Measurements from ENCODE around the gene RELN. TPM values are rescaled to one million over a fixed set of nuclear protein-coding genes. Genes with fewer than 3 reads are reported as not detected.

Gene RELN
- total and polyA plus RNA-seq, 9 of the 15 experiments (the other 6 are each of a cell fraction or from before 2014, with no cell fraction given) = 12.9 to 43.2 (median 18.1) TPM

DNA sequence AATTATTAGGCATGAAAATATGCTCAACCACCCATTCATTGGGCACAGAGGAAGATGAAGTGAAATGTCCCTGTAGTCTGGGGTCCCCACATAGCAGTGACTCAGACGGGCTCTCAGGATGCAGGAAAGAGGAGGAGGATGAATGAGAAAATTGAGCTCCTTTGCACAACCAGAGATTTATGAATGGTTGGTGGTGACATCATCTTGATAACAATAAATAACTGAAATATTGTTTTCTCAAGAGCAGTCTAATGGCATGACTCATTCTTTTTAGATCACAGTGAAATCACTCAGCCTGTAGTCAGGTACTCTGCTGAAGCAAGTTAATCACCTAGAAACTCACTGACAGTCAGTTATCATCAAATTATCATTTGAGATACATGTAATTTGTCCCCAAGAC, 254.1 kb downstream of the RELN start (continued):
- TF ChIP-seq ZKSCAN1 (IDR thresholded peaks at IDR 0.05; ENCODE audit: low read depth, low read length) (no peak), ERF (CRISPR knock-in tag; IDR thresholded peaks at IDR 0.05) (no peak), MAFF (IDR thresholded peaks at IDR 0.05; ENCODE audit: low read length) (no peak), SMARCE1 (IDR thresholded peaks at IDR 0.05) (no peak), DMBX1 (CRISPR knock-in tag; IDR thresholded peaks at IDR 0.05; ENCODE audit: borderline replicate concordance) (no peak), ATF1 (CRISPR knock-in tag; IDR thresholded peaks at IDR 0.05) (no peak), ATF1 (tag; IDR thresholded peaks at IDR 0.05) (no peak), STAT5B (CRISPR knock-in tag; IDR thresholded peaks at IDR 0.05) (no peak)
- TF ChIP-seq, protein P1, sequence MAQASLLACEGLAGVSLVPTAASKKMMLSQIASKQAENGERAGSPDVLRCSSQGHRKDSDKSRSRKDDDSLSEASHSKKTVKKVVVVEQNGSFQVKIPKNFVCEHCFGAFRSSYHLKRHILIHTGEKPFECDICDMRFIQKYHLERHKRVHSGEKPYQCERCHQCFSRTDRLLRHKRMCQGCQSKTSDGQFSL (CRISPR knock-in tag; IDR thresholded peaks at IDR 0.05) = no peak
- TF ChIP-seq, protein P1 (tag; IDR thresholded peaks at IDR 0.05) = no peak

DNA sequence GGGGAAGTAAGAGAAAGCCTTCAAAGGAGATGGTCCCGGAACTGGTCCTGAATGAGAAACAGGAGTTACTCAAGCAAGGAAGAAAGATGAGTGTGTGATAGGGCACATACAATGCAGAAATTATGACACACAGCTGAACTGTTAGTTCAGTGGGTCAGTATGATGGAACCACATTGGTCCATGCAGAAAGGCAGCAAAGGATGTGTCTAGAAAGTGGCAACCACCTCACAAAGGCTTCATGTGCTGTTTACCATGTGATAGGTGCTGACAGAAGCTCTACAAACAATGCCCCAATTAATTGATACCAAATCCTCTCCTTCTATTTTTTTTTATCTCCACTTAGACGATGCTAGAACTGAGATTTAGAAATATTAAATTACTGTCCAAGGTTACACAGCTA, 258.3 kb downstream of the RELN start:
- no peak overlapping the region for H3K9ac ChIP-seq (ENCODE audit: insufficient read depth in 1 of 2, low read depth in 2 of 2, low read length in 2 of 2)
- no peak for DNase-seq (ENCODE audit: extremely low read depth in 1 of 4, low spot score in 3 of 4)
- no peak for ATAC-seq
- no peak overlapping the region for H3K4me2 ChIP-seq (ENCODE audit: insufficient read depth, low read length)
- no TSS peak for BruUV-seq (replicated peaks)
- H3K4me1 ChIP-seq (replicated peaks in 1 of 2; ENCODE audit: control insufficient read depth in 2 of 2, insufficient read depth in 2 of 2, low read length in 2 of 2) = no peaks in the 10 kb centered on the region
- H3K27ac ChIP-seq (ENCODE audit: extremely low read depth, low read depth, low read length) = no peak overlapping the region
- H3K27me3 ChIP-seq (ENCODE audit: control insufficient read depth in 2 of 2, insufficient read depth in 2 of 2, low read length in 2 of 2) = no peaks in the 10 kb centered on the region
- CTCF ChIA-PET (ENCODE audit: low intra/inter-chr PET ratio) = no interaction called here
- H3K9me3 ChIP-seq (replicated peaks; ENCODE audit: control insufficient read depth, insufficient read depth, low read depth, low read length) = no peaks in the 10 kb centered on the region
- H3K9me1 ChIP-seq (ENCODE audit: control insufficient read depth, insufficient read depth, low read length) = no peaks in the 10 kb centered on the region
- TF ChIP-seq NCOA2 (IDR thresholded peaks at IDR 0.05; ENCODE audit: partially characterized antibody in 2 of 2) (no peak), COPS2 (conservative IDR thresholded peaks at IDR 0.05) (no peak), DPF2 (IDR thresholded peaks at IDR 0.05) (no peak), WHSC1 (IDR thresholded peaks at IDR 0.05; ENCODE audit: low read length) (no peak), NFATC3 (IDR thresholded peaks at IDR 0.05) (no peak)
- H2AFZ ChIP-seq (ENCODE audit: low read depth, low read length) = no peak overlapping the region
- no peak for FAIRE-seq
- H3K79me2 ChIP-seq (ENCODE audit: control insufficient read depth, insufficient read depth, low read length) = no peaks in the 10 kb centered on the region
- no peaks in the 10 kb centered on the region for H3K36me3 ChIP-seq (ENCODE audit: control insufficient read depth, insufficient read depth, low read length)
- no peaks in the 10 kb centered on the region for H4K20me1 ChIP-seq (replicated peaks; ENCODE audit: control insufficient read depth, insufficient read depth, low read length)
- POLR2A ChIA-PET = no interaction called here
- in situ Hi-C loops (cut with MboI) = no loop called here
- intact Hi-C loops (cut with micrococcal nuclease) = no loop called here
- H3K4me3 ChIP-seq = no peak overlapping the region
- WGBS (ENCODE audit: insufficient coverage, low coverage, missing lambda C conversion rate) = 40% methylated on average over 2 of the region's 2 CpGs
